ENCODE measurements around the gene C1GALT1C1L.
A peak's percentile ranks its signal among the peaks of the same experiment; 100 is the strongest.
"Not testable (repeated sequence)": the region's sequence is repeated elsewhere in the genome, so short reads cannot be mapped to it uniquely, and the experiment has no call there.

The C1GALT1C1L gene

DNA sequence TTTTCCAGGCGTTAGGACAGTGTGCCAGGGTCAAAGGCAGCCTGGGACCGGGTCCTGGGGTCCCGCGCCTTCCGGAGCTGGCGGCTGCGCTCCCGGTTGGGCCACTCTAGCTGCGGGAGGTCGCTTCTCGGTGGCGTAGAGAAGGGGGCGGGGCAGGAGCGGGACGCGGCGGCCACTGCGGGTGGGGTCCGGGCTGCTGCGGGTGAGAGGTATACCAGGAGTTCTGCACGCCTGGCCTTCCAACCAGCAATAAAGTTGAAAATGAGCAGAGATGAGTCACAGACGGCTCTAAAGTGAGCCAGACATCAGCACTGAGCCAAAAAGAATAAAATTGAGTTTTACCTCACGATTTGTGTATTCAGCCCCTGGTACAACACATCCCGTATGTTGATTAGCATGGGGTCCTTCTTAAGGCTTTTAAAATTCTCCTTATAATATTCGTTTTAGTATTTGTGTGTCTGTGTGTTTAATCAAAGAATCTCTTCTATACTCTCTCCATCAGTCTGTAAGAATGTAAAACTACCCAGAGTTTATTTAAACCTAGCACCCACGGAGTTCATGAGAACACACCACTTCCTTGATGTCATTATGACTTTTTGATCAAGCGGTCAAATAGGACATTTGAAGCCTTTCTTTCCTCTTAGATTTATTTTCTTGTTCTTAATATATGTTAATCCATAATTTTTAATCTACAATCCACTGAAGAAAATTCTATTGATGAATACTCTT lies at the start of gene C1GALT1C1L:
Gene C1GALT1C1L, minus strand, starts transcription at position 108 of the 729 bp plus-strand sequence. Its CDS starts 107 bp downstream, at position 1.
- peak; percentile 44 to 49 for DNase-seq
- TF ChIP-seq GATA1 (IDR thresholded peaks at IDR 0.05; ENCODE audit: low read depth, low read length) (no peak), POLR2A (IDR thresholded peaks at IDR 0.05; ENCODE audit: low read length) (peak; percentile 44)

DNA sequence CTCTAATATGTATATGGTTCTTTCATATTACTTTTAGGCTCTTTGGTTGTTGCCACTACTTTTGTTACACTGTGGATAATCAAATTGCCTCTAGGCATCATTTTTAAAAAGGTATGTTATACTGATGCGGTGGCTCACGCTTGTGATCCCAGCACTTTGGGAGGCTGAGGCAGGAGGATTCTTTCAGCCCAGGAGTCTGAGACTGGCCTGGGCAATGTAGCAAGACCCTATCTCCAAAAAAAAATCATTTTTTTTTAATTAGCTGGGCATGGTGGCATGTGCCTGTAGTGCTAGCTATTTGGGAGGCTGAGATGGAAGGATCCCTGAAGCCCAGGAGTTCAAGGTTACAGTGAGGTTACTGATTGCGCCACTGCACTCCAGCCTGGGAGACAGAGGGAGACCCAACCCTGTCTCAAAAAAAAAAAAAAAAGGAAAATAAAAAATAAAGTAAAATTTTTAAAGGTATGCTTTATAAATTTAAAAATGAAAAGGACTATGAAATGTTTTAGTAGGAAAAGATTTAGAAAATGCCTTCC lies 49.5 kb upstream of the C1GALT1C1L start:
- no peak for DNase-seq
- TF ChIP-seq GATA1 (IDR thresholded peaks at IDR 0.05; ENCODE audit: low read depth, low read length) (no peak), POLR2A (IDR thresholded peaks at IDR 0.05; ENCODE audit: low read length) (no peak)

GRCh38 chr2:43724728-43725526 lies 48.7 kb upstream of the C1GALT1C1L start:
- TF ChIP-seq GATA1 (IDR thresholded peaks at IDR 0.05; ENCODE audit: low read depth, low read length), result peak; percentile 48
- no peak for TF ChIP-seq POLR2A (IDR thresholded peaks at IDR 0.05; ENCODE audit: low read length)
- peak; percentile 61 to 88 for DNase-seq

GRCh38 chr2:43718530-43719124 lies 42.4 kb upstream of the C1GALT1C1L start:
- no peak for TF ChIP-seq GATA1 (IDR thresholded peaks at IDR 0.05; ENCODE audit: low read depth, low read length)
- DNase-seq, result no peak

GRCh38 chr2:43717322-43717721 lies 41.1 kb upstream of the C1GALT1C1L start:
- DNase-seq, result no peak
- no peak for TF ChIP-seq POLR2A (IDR thresholded peaks at IDR 0.05; ENCODE audit: low read length)
- no peak for TF ChIP-seq GATA1 (IDR thresholded peaks at IDR 0.05; ENCODE audit: low read depth, low read length)

GRCh38 chr2:43715300-43716098 lies 39.3 kb upstream of the C1GALT1C1L start:
- no peak for DNase-seq
- TF ChIP-seq POLR2A (IDR thresholded peaks at IDR 0.05; ENCODE audit: low read length) (no peak), GATA1 (IDR thresholded peaks at IDR 0.05; ENCODE audit: low read depth, low read length) (no peak)

DNA sequence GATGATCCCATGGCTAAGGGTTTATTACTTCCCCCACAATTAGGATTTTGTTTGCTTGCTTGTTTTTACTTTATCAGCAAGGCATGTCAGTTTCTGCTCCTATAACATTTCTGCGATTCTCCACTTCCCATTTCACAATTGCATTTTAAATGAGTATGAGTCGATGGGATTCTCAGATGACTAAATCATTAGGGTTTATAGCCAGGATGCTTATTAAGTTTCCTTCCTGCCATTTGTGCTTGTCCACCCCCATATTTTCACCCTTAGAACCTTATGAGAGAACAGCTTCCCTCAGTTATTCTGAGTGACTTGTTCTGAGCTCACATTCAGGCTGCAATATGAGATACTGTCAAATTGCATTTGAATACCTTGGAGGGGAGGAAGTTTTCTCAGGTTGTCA lies 37.9 kb upstream of the C1GALT1C1L start:
- no peak for DNase-seq
- TF ChIP-seq GATA1 (IDR thresholded peaks at IDR 0.05; ENCODE audit: low read depth, low read length), result no peak
- no peak for TF ChIP-seq POLR2A (IDR thresholded peaks at IDR 0.05; ENCODE audit: low read length)

- TF ChIP-seq POLR2A (IDR thresholded peaks at IDR 0.05; ENCODE audit: low read length), result no peak
- no peak for TF ChIP-seq GATA1 (IDR thresholded peaks at IDR 0.05; ENCODE audit: low read depth, low read length)
- no peak for DNase-seq
These were observed 34.6 kb upstream of the C1GALT1C1L start for GRCh38 chr2:43710866-43711265.

DNA sequence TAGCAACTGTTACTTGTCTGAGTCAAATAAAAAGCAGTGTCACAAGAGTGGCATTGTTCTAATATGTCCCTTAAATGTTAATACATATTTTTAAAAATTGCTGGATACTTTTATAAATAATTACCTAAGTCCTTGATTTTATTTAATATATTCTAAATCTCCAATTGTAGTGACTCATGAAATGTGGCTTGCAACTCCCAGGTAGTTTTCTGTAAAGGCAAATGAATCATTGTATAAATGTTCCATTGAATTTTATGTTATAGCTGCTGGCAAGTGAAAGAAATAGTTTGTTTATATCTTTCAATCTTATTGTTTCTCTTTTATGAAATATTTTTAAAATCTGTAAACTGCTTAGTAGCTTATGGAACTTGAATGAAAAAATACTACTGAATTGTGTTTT lies 32.7 kb upstream of the C1GALT1C1L start:
- TF ChIP-seq GATA1 (IDR thresholded peaks at IDR 0.05; ENCODE audit: low read depth, low read length) (no peak), POLR2A (IDR thresholded peaks at IDR 0.05; ENCODE audit: low read length) (no peak)
- DNase-seq, result no peak

GRCh38 chr2:43708178-43708577 lies 31.9 kb upstream of the C1GALT1C1L start:
- TF ChIP-seq GATA1 (IDR thresholded peaks at IDR 0.05; ENCODE audit: low read depth, low read length), result no peak
- no peak for TF ChIP-seq POLR2A (IDR thresholded peaks at IDR 0.05; ENCODE audit: low read length)
- no peak for DNase-seq

GRCh38 chr2:43707255-43708015 lies 31.2 kb upstream of the C1GALT1C1L start:
- no peak for DNase-seq

DNA sequence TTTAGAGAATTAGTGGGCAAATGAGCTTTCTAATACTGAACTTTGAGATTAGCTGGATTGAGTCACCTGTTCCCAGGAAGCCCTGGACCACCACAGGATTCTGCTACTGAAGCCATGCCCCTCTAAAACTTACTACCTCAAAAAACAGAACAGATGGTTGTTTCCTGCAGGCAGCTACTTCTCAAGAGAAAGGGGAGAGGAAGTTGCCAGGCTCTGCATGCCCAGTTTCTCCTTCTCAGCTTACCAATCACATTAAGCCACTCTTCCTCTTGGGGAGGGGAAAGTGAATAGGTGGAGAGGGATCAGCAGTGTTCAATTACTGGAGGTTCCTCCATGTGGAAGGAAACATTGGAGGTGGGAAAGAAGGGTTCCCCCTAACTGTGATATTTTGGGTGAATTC lies 24.9 kb upstream of the C1GALT1C1L start:
- no peak for TF ChIP-seq GATA1 (IDR thresholded peaks at IDR 0.05; ENCODE audit: low read depth, low read length)
- DNase-seq, result no peak

More at GRCh38 chr2:43707255-43708015, 31.2 kb upstream of the C1GALT1C1L start:
- TF ChIP-seq GATA1 (IDR thresholded peaks at IDR 0.05; ENCODE audit: low read depth, low read length) (no peak), POLR2A (IDR thresholded peaks at IDR 0.05; ENCODE audit: low read length) (no peak)

- no peak for DNase-seq
- TF ChIP-seq POLR2A (IDR thresholded peaks at IDR 0.05; ENCODE audit: low read length) (no peak), GATA1 (IDR thresholded peaks at IDR 0.05; ENCODE audit: low read depth, low read length) (no peak)
These were observed 23.5 kb upstream of the C1GALT1C1L start for GRCh38 chr2:43699761-43700160.

DNA sequence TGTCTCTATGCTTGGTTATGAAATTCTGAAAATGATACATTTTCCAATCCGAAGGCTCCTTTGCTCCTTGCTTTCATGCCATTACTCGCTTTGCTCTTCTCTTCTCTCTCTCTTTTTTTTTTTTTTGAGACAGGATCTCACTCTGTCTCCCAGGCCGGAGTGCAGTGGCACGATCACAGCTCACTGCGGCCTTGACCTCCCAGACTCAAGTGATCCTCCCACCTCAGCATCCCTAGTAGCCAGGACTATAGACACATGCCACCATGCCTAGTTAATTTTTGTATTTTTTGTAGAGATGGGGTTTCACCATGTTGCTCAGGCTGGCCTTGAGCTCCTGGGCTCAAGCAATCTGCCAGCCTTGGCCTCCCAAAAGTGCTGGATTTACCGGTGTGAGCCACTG lies 21.9 kb upstream of the C1GALT1C1L start:
- not testable (repeated sequence) for DNase-seq

Measured in erythroblast (primary cell).